GM19240 (cell line): Measurements from ENCODE around the gene ANG.
"Not testable (repeated sequence)": the region's sequence is repeated elsewhere in the genome, so short reads cannot be mapped to it uniquely, and the experiment has no call there.

Experiments used
- DNase-seq: peaks from one replicate; pipeline ENCODE4 v3.0.0; 2011; ENCODE audit warnings: low spot score; ENCODE audit not compliant: insufficient read length

ANG gene

DNA sequence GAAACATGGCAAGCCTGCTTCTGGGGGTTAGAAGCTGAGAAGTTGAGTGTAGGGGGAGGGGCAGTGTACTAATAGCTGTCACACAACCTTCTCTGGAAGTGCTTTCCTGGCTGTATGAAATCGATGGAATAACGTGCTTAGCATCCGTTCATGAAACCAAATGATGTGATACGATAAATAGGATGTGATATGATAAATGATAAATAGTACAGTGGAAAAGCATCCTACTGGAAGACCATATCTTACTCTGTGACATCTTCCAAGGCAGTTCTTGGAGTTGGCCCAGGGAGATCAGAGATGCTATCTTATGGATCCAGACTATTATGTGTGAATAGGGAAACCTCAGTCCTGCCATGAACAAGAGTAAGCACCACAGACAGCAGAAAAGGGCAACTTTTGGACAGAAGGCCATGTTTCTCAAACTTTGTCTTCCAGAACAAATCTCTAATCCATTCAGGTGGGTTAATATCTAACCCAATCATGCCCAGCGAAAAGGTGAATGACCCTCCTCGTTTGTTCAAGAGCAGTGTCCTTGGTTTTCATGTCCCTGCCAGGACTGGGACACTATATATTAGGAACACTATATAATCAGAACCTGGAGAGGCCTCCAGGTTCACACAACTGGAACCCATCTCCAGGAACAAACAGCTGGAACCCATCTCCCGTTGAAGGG is at the start of gene ANG:
ANG (plus strand) TSS at position 598 of the 673 bp plus-strand sequence. CDS start 4,801 bp downstream, outside the sequence.
- no peak for DNase-seq

DNA sequence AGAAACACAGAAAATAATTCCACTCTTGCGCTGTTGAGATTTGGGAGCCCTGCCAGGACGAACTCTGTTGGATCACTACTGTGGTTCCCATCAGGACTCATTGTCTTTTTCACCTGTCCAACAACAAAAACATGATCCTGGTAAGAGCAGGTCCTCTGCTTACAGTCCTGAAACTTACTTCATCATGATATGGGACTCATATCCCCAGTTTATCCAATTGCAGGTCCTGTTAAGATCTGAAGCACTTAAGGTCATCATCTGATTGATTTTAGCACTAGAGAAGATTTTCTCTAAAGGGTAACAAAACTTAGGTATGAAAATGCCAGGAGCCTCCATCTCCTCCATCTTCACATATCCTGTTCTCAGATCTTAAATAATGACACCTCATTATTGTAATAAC is 47.0 kb upstream of the ANG start, which contains the start of gene OR6S1:
OR6S1 (minus strand) TSS at position 101 of the 400 bp plus-strand sequence; CDS start at position 101, 0 bp downstream.
- DNase-seq: no peak

DNA sequence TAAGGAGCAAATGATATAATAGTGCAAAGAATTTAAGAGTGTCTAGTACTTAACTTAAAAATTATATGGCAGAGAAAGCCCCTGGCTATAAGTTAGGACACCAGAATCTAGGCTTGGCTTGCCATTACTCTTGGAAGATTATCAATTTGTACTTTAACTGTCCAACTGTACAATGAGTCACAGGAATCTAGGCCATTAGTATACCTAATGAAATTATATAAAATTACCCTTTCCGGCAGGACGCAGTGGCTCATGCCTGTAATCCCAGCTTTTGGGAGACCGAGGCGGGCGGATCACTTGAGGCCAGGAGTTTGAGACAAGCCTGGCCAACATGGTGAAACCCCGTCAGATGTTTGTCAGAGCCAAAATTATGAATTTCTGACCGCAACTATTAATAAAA is 46.4 kb upstream of the ANG start:
- no peak for DNase-seq

DNA sequence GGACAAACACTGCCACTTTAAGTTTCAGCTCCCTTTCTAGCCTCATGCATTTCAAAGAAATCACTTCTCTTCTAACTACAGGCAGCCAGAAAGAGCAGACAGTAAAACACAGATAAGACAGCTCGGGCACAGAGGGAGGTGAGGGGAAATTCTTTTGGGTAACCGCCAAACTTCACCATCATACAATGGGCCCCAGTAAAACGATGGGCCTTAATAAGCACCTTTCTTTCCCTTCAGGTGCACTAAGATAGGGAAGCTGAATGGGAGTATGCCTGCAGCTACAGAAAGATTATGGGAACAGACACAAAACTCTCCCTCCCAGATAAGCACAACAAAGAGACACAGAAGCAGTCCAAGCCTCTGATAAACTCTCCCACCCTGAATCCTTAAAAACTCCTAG is 45.8 kb upstream of the ANG start:
- DNase-seq: not testable (repeated sequence)

DNA sequence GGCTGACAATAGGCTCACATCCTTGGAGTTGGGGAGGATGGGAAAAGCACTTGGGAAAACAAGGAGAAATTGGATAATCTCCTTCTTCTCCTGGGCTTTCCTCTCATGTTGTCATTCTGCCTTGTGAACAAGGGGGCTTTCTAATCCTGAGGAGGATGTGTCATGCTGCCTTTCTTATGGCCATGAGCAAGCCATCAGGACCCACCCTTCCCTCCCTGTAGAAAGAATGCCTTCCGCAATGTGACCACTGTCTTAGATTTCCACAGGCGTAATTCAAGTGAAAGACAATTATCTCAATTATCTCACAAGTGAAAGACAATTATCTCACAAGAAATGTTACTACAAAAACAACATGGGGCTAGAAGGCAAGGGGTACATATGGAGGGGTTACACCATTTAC is 44.0 kb upstream of the ANG start:
- DNase-seq: no peak

DNA sequence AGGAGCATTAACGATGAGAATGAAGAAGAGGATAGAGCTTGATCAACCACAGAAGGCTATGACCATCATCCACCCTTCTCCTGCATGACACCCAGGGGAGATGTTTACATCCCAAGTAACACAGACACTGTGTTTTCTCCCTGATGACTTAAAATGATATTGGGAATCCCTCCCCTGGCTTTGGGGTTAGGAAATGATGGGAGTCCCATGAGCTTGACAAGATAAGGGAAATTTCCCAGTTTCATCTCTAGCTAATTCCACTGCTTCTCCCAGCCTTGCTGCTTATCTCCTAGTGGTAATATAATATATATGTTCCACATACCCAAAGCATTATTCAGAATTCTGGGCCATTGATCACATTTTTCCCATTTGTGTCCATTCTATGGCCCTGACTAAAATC is 43.1 kb upstream of the ANG start:
- no peak for DNase-seq

DNA sequence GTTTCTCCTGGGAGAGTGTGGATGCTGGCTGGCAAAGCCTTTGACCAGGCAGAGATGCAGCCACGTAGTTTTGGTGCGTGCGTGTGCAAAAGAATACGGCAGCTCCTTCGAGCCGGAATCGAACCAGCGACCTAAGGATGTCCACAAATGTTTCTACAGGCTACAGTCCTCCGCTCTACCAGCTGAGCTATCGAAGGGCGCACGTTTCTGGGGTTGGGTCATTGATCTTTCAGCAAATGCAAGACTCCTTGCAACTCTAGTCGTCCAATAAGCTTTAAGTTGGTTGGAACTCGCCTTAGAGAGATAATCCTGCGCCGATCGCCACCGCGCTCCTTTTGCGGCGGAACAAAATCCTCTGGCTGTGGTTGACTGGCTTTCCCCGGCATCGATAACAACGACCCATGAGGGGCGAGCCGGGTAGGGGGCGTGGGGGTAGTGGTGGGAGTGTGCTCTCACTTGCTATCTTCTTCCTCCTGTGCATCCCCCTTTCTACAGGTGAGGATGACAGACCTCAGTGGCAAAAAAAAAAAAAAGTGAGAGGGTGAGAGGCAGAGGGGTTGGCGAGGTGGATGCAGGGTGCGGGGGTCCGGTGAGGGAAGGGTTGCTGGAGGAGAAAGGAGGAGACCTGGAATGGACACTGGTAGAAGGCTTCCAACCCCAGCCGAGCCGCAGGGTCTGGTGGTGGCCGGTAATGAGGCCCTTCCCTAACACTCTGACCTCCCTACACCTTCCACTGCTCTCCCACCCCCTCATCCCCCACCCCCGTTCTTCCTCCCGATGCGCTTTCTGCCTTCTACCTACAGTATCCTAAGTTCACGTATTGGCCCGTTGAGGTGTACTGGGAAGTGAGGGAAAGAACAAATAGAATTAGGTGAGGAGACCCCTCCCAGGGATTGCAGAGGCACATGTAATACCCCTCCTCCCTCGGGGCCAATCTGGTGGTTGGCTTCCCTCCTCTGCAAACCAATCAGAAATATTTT is 35.3 kb upstream of the ANG start:
- no peak for DNase-seq

DNA sequence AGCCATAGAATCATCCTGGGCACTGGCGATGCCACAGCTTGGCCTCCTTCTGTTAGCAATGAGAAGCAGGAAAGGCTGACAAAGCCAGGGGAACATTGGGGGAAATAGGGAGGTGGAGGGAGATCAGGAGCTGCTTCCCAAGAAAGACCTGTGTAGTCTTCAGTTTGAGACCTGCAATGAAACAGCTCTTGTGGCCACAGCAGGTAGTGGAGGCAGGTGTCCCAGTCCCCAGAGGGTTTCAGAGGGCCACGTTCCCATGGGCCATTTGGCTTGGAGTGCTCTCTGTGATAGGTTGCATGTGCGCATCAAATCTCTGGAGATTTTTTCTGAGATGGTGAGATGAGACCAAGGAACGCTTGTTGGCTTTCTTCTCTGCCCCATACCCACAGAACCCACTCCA is 32.7 kb upstream of the ANG start:
- no peak for DNase-seq

DNA sequence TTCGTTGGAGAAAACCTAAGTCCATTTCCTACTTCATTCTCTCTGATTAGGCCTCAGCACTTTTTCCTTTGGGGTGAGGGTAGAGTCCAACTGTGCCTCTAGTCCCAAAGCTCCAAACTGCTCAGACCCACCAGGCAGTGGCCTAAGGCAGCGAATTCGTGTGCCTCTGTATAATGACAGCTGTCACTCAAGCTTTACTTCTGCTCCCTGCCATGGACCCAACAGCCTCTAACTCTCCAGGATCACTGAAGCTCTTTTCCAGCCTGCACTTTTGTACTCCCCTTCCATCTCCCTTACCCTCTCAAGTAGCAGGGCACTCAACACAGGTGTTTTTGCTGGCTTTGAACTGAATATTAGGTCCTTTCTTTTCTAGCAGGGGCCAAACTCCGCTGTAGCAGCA is 32.3 kb upstream of the ANG start:
- no peak for DNase-seq

DNA sequence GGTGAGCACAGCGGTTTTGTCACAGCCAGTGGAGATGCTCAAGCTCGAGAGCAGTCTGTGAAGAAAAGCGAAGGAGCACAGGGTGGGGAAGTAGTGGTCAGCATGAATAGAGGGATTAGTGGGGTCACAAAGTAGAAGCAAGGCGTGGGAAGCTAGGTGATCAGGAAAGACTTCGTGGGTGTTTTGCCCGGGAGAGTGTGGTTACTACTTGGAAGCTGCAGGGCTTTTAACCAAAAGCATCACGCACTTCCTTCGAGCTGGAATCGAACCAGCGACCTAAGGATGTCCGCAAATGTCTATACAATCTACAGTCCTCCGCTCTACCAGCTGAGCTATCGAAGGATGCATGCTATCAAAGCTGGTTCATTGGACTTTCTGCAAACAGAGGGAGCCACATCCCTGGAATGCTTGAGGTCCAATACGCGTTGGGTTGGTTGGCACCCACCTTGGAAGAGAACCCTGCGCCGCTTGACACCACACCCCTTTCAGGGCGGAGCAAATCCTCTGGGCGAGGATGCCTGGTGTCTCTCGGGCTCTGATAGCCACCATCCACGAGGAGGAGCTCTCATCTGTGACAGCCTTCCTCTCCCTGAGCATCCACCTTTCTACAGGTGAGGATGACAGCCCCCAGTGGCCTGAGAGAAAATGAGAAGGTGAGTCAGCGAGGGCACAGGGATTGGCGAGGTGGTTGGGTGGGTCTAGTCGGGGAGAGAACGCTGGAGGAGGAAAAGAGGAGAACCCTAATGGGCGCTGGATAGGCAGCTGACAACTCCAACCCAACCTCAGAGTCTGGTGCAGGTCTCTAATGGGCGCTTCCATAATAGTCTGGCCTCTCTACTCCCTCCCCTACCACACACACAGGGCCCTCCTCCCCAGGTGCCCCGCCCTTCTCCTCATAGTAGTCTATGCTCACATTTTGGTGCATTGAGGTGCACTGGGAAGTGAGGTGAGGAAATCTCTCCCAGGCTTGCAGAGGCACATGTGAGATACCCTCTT is 31.1 kb upstream of the ANG start:
- DNase-seq: no peak

DNA sequence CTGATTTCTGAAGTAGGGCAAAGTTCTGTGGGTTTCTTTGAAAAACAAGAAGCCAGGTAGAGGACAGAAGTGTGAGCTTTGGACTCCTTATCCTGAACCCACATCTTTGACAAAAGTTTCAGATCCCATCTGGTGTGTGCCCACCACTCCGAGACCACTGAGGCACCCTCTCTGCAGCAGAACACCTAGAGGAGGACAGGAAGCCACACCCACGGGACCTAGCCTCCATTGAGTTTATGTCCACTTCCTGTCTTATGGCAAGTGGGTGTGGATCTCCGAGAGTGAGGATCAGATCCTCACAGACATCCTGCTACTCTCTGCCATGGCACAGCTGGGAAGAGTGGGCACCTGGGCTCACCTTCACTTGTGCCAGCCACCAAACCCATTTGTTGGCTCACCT is 30.3 kb upstream of the ANG start:
- DNase-seq: no peak

DNA sequence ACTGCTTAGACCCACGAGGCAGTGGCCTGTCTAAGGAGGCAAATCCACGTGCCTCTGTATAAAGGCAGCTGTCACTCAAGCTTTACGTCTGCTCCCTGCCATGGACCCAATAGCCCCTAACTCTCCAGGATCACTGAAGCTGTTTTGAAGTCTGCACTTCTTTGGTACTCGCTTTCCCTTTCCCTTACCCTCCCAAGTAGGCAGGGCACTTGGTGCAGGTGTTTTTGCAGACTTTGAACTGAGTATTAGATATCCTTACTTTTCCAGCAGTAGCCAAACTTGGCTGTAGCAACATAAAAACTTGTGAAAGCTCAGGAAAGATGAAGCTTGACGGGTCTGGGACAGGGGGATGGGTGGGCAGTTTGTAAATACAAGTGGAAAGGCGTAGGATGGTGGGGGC is 29.2 kb upstream of the ANG start:
- no peak for DNase-seq

DNA sequence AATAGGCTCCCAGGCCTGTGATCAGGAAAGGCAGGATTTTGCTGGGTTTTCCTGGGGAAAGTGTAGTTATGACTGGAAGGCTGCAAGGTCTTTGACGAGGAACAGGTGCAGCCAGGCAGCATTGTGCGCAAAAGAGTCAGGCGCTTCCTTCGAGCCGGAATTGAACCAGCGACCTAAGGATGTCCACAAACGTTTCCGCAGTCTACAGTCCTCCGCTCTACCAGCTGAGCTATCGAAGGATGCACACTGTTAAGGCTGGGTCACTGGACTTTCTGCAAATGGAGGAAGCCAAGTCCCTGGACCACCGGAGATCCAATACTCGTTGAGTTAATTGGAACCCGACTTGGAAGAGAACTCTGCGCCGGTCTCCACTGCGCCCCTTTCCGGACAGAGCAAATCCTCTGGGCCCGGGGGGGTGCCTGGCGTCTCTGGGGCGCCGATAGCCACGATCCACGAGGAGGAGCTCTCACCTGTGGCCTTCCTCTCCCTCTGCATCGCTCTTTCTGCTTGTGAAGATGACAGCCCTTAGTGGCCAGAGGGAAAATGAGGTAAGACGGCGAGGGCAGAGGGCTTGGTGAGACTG is 28.7 kb upstream of the ANG start:
- no peak for DNase-seq

DNA sequence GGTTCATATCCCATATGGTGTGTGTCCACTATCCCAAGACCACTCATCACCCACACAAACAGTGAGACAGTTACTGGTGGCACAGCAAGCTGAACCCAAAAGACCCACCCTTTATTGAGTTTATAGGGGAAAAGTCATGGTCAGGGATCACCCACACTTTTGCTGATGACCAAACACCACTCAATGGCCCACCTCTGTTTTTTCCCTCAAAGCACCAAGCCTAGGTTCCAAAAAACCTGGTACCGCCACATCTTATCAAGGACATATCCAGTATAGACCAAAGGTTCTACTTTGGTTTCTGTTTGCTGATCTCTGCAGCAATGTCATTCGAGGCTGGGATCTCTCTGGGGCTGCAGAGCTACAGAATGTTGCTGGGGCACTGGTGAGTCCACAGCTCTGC is 27.4 kb upstream of the ANG start:
- DNase-seq: no peak

DNA sequence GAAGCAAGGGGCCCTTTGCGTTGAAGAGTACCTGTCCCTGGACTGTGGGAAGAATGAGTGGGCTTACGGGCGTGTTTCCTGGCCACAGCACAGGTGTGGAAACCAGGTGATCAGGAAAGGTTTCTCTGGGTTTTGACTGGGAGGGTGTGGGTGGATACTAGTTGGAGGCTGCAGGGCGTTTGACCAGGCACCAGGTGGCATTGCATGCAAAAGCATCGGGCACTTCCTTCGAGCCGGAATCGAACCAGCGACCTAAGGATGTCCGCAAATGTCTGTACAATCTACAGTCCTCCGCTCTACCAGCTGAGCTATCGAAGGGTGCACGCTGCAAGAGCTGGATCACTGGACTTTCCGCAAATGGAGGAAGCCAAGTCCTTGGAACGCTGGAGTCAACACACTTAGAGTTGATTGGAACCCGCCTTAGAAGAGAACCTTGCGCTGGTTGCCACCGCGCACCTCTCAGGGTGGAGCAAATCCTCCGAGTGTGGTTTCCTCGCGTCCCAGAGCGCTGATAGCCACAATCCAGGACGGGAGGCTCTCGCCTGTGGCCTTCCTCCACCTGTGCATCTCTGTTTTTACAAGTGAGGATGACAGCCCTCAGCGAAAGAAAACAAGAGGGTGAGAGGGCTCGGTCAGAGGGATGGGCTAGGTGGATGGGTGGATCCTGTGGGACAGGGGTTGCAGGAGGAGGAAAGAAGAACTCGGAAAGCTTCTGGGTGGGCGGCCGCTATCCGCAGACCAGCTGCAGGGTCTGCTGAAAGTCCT is 25.4 kb upstream of the ANG start:
- no peak for DNase-seq

DNA sequence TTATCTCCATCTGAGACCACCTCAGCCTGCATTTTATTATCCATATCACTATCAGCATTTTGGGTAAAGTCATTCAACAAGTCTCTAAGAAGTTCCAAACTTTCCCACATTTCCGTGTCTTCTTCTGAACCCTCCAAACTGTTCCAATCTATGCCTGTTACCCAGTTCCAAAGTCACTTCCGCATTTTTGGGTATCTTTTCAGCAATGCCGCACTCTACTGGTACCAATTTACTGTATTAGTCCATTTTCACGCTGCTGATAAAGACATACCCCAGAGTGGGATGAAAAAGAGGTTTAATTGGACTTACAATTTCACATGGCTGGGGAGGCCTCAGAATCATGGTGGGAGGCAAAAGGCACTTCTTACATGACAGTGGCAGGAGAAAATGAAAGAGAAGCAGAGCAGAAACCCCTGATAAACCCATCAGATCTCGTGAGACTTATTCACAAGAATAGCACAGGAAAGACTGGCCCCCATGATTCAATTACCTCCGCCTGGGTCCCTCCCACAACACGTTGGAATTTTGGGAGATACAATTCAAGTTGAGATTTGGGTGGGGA is 22.1 kb upstream of the ANG start:
- not testable (repeated sequence) for DNase-seq

DNA sequence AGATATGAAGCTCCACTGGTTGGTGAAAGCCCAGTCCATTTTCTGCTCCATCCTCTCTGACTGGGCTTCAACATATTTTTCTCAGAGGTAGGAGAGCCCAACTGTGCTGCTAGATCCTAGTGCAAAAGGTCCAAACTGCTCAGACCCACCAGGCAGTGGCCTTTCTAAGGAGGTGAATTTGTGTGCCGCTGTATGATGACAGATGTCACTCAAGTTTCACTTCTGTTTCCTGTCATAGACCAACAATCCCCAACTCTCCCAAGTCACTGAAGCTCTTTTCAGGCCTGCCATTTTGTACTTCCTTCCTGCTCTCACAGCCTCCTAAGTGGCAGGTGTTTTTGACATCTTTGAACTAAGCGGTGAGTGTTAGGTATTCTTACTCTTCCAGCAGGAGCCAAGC is 20.6 kb upstream of the ANG start:
- DNase-seq: no peak

DNA sequence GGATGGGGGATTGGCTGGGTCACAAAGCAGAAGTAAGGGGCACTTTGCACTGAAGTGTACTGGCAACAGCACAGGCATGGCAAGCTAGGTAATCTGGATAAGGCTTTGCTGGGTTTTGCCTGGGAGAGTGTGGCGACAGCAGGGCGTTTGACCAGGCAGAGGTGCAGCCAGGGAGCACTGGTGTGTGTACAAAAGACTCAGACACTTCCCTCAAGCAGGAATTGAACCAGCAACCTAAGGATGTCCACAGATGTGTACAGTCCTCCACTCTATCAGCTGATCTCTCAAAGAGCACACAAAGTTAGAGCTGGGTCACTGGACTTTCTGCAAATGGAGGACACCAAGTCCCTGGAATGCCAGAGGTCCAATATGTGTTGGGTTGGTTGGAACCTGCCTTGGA is 19.6 kb upstream of the ANG start:
- no peak for DNase-seq

DNA sequence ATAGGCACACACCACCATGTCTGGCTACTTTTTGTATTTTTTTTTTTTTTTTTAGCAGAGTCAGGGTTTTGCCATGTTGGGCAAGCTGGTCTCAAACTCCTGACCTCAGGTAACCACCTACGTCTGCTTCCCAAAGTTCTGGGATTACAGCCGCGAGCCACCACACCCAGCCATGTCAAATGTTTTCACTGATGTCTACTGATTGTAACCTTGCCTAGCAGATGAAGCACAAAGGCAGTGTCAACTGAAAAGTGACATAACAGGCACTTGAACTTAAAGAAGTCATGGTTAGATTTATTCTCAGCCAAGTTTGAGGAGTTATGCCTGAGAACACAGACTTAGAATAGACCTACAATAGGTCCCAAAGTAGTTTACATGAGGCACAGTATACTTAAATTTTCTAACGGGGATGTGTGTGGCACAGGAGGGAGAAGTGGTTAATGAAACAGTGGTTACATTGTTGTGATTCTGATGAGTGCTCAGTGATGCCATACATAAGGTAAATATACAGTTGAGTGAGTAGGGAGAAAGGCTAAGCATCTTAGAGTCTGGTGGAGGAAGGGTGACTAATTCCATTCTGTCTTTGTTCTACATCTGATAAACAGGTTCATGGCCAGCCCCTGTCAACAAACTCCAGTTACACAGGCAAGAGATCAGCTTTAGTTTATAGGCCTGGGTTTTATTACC is 16.8 kb upstream of the ANG start:
- no peak for DNase-seq
